Measurements from ENCODE around the gene PNPLA2.

The PNPLA2 gene

GRCh38 chr11:827897-828192 is 9.1 kb downstream of the PNPLA2 start, which contains the start of gene CRACR2B:
Gene CRACR2B (plus strand): TSS chr11:827919. CDS start chr11:828608, 689 bp downstream.
- TF ChIP-seq FOXP2 (optimal IDR thresholded peaks at IDR 0.05; ENCODE audit: borderline replicate concordance, extremely low read depth, extremely low read length, insufficient read depth) (no peak), SIN3A (IDR thresholded peaks at IDR 0.05; ENCODE audit: borderline replicate concordance, insufficient read depth, low read length) (no peak), POLR2AphosphoS5 (IDR thresholded peaks at IDR 0.05; ENCODE audit: low read depth, low read length) (no peak), REST (IDR thresholded peaks at IDR 0.05; ENCODE audit: insufficient read depth in 1 of 2, low read depth in 2 of 2, low read length in 2 of 2) (no peak), TAF1 (IDR thresholded peaks at IDR 0.05; ENCODE audit: borderline replicate concordance, insufficient read depth, low read length) (no peak)

- TF ChIP-seq POLR2AphosphoS5 (IDR thresholded peaks at IDR 0.05; ENCODE audit: low read depth, low read length) (no peak), SIN3A (IDR thresholded peaks at IDR 0.05; ENCODE audit: borderline replicate concordance, insufficient read depth, low read length) (no peak), FOXP2 (optimal IDR thresholded peaks at IDR 0.05; ENCODE audit: borderline replicate concordance, extremely low read depth, extremely low read length, insufficient read depth) (no peak), TAF1 (IDR thresholded peaks at IDR 0.05; ENCODE audit: borderline replicate concordance, insufficient read depth, low read length) (no peak), REST (IDR thresholded peaks at IDR 0.05; ENCODE audit: insufficient read depth in 1 of 2, low read depth in 2 of 2, low read length in 2 of 2) (no peak)
Observed at GRCh38 chr11:828506-829175, 9.9 kb downstream of the PNPLA2 start.

GRCh38 chr11:829176-829846 is 10.6 kb downstream of the PNPLA2 start:
- TF ChIP-seq SIN3A (IDR thresholded peaks at IDR 0.05; ENCODE audit: borderline replicate concordance, insufficient read depth, low read length): peak; percentile 76; the same call in 1 of the 2 replicates
- TF ChIP-seq FOXP2 (optimal IDR thresholded peaks at IDR 0.05; ENCODE audit: borderline replicate concordance, extremely low read depth, extremely low read length, insufficient read depth): no peak
- peak in 1 of 2 experiments; percentile 40; a peak in 1 of 4 replicates for TF ChIP-seq REST (IDR thresholded peaks at IDR 0.05; ENCODE audit: insufficient read depth in 1 of 2, low read depth in 2 of 2, low read length in 2 of 2)
- TF ChIP-seq POLR2AphosphoS5 (IDR thresholded peaks at IDR 0.05; ENCODE audit: low read depth, low read length): peak; percentile 66; the same call in 1 of the 2 replicates
- TF ChIP-seq TAF1 (IDR thresholded peaks at IDR 0.05; ENCODE audit: borderline replicate concordance, insufficient read depth, low read length): peak; percentile 61; the same call in 1 of the 2 replicates

- no peak for TF ChIP-seq FOXP2 (optimal IDR thresholded peaks at IDR 0.05; ENCODE audit: borderline replicate concordance, extremely low read depth, extremely low read length, insufficient read depth)
- TF ChIP-seq POLR2AphosphoS5 (IDR thresholded peaks at IDR 0.05; ENCODE audit: low read depth, low read length): no peak
- no peak for TF ChIP-seq REST (IDR thresholded peaks at IDR 0.05; ENCODE audit: insufficient read depth in 1 of 2, low read depth in 2 of 2, low read length in 2 of 2)
- no peak for TF ChIP-seq SIN3A (IDR thresholded peaks at IDR 0.05; ENCODE audit: borderline replicate concordance, insufficient read depth, low read length)
- TF ChIP-seq TAF1 (IDR thresholded peaks at IDR 0.05; ENCODE audit: borderline replicate concordance, insufficient read depth, low read length): no peak
Observed at GRCh38 chr11:829847-830294, 11.2 kb downstream of the PNPLA2 start.
